CD1c-positive myeloid dendritic cell (primary cell): Measurements from ENCODE around the gene CARS2.
A peak's percentile ranks its signal among the peaks of the same experiment; 100 is the strongest.
"Not testable (repeated sequence)": the region's sequence is repeated elsewhere in the genome, so short reads cannot be mapped to it uniquely, and the experiment has no call there.

Experiments
- DNase-seq: peaks from one replicate; pipeline ENCODE4 v3.0.0-alpha.2; 2016; ENCODE audit errors: extremely low spot score

CARS2 gene

DNA sequence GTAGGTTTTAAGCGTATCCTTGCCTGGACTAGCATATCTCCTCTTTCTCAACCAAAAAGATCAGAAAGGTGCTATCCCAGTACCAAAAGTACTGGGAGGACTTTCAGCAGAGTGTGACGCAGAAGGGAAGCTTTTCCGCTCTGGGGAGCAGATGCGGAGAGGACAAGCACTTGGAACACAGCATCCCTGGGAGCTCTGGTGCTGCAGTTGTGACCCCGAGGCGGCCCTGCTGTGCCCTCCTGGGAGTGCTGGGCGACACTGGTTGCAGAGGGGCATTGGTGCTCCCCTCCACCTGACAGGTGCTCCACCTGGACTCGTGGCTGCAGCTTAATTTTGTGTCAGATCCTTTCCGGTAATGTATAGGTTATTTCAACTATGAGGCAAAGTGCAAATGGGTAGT lies 87.1 kb downstream of the CARS2 start:
- DNase-seq = no peak

DNA sequence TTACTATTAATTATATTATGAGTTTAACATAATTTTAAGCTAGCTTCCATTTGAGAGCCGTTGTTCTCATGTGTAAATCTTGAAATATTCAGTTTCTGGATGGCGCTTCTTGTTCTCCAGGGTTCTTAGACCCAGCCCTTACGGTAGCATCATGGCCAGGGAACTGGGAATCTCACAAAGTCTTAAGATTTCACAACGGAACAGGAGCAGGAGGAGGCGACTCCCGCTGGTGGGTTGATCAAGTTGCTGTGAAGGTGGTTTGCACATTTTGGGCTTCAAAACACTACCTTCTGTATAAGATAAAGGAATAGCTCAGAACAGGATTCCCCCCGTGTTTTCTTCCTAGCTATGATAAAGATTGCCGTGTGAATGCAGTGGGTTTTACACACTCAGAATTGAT lies 87.7 kb downstream of the CARS2 start:
- no peak for DNase-seq

DNA sequence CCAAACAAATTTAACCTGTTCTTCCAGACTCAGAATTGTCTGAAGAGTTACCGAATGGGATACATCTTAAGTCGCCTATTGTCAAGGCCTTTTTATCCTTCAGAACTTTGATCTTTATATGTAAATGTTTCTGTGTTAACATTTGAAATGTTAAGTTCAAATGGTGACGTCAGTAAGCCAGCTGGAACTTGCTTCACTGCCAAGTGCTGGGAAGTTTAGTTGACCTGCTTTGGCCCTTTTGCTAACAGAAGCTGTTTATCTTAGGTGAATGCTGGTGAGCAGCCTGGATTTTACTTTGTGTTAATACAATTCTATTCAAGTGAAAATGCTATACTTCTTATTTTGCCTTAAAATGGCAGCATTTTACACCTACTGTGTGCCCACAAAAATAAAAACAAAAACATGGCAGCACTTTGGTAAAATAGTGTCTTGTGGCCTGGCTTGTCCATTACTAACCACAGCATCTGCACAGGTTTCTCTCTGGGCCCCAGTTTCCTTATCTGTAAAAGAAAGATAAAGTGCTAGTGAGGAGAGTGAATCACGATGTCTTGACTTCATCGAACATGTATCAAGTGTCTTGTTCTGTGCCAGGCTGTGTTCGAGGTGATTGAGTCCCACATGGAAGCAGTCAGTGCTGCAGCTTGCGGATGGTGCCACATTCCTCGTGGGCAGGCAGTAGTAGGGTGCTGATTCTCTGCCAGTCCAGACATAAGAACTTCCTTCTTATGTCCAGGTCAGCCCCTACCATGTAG lies 88.4 kb downstream of the CARS2 start:
- no peak for DNase-seq

DNA sequence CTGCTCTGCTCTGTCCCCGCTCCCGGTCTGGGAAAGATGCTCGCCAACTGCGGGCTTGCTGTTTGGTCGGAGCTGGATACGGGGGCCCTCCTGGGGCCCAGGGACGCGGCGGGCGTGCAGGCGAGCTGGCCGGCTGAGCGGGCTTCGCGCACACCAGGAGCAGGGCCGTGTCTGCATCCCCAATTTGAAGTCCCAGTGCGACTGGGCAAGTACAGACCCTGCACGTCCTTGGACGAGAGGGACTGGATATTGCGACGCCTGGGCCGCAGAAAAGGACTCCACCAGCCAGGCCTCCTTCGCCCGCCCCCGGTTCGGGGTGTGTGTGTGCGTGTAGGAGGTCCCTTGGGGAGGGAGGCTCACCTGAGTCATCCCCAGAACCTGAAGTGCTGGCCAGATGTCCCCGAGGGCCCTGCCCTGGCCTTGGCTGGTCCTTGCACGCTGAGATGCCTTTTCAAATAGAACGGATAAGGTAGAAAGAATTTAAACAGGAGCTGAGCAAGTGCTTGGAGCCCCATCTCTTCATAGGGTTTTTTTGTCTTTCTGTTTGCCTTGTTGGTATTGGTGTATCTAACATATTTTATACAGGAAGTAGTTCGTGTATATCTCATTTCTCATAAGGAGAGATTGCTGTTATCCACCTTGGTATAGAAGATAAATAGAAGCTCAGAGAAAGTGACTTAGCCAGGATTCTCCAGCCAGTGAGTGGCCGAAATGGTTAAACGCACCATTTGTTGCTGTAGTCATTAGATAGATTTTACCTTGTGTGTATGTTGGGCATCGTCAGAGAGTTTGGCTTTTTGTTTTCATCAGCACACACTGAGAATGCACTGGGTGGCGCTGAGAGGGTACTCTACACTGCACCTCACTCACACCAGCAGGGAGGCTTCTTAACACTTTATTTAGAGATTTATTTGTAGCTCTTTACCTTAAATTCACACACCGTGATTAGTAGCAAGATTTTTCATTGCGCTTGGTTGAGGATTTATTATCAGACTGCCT lies 89.5 kb downstream of the CARS2 start:
- peak; percentile 35 for DNase-seq

DNA sequence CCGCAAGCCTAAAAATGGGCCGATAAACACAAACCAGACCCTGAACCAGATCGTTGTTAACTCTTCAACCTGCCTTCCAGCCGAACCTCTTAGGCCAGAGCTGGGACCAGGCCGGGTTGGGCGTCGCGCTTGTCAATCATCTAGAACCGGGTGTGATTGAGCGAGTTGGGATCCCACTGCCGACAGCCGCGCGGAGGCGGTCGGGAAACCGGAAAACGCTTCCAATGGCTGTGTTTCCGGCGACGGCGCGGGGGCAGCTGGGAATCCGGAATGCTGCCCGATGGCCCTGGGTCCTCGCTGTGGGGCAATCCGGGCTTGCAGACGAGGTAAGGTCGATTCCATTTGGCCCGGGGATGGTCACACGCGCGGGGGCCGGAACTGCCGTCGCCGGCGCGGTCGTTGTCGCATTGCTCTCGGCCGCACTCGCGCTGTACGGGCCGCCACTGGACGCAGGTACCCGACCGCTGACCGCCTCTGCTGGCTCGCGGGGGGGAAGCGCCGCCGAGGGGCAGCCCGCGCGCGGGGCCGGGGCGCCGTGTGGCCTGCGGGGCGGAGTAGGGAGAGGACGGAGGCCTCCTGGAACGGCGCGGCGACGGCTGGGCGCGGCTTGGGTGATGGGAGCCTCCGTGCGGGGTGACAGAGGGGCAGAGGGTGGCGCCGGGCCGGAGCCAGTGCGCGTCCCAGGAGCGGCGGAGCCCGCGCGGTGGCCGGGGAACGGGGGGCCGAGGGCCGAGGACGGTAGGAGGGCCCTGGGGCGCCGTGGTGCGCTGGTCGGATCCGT lies 90.4 kb downstream of the CARS2 start, which contains the start of gene NAXD:
Gene NAXD, plus strand, starts transcription at position 224 of the 781 bp plus-strand sequence. Its CDS starts 57 bp downstream, at position 281.
- peak; percentile 92 for DNase-seq

DNA sequence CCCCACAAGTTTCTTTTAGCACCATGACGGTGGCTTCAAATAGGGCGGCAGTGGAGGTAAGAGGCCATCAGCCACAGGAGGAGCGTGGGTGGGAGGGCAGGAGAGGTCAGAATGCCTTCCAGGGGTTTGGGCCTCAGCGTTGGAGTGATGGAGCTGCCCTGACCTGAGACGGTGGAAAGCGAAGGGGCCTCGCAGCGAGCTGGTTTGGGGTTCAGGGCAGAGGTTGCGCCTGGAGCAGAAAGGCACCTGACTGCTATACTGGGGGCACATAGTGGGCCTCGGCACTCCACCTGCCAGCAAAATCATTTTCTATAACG lies 91.0 kb downstream of the CARS2 start:
- DNase-seq = no peak

DNA sequence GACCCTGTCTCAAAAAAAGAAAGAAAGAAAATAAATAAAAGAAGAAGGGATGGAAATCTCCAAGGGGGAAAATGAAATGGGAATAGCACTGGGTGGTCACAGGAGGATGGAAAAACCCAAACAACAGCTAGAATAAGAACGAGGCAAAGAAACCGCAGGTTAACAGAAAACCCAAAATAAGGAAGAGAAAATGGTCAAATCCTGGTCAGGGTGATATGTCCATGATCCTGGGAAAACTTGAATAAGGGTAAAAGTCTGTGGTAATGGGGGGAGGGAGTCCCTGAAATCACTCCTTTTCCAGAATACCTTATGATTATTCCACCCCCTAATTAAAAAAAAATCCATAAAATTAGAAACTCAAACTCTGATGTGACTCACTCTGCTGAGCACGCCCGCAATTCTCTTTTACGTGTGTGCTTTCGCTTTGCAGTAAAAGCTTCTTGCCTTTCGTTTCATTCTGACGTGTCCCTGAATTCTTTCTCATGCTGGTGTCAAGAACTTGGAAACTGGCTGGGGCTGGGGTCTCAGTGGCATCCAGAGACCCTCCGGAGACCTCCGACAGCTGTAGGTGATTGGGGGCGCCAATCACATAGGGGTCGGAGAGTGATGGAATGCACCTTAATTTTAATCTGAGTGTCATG lies 94.8 kb downstream of the CARS2 start:
- no peak for DNase-seq

DNA sequence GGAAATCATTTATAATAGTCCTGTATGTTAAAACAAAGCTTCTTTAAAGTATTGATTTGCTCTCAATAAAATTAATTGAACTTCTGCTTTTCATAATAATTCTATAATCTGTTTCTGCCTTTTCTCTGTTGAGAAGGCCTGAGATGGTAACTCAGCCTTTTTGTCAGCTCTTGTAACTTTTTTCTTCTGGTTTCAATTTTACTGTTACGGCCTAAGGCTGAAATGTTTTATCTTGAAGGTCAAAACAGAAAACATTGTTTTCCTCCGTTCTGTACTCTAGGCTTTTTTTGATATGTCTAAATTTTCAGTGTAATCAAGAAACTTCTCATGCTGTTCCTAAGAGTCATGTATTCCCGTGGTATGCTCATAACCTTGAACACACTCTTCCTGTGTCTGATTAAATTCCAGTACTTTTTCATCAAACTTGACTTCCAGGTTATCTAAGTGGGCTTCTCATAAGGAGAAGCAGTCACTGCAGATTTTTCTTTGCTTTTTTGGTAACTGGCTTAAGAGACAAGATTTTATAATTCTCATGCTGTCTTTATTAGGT lies 98.2 kb downstream of the CARS2 start:
- no peak for DNase-seq

DNA sequence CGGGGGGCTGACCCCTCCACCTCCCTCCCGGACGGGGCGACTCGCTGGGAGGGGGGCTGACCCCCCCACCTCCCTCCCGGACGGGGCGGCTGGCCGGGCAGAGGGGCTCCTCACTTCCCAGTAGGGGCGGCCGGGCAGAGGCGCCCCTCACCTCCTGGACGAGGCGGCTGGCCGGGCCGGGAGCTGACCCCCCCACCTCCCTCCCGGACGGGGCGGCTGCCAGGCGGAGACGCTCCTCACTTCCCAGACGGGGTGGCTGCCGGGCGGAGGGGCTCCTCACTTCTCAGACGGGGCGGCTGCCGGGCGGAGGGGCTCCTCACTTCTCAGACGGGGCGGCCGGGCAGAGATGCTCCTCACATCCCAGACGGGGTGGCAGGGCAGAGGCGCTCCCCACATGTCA lies 99.6 kb downstream of the CARS2 start:
- DNase-seq = not testable (repeated sequence)

DNA sequence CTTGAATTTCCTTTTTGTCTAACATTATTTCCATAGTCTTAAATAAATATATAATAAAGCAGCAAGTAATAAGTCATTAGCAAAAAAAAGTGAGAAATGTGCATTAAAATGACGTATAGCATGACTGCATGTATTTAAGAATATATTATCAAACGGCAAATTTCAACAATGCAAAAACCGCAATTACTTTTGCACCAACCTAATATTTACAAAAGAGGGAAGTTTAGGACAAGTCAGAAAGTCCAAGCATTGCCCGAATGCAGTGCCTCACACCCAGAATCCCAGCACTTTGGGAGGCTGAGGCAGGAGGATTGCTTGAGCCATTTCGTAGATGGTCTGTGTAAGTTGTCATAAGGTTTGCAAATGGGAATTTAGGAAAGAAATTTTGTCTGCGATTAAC lies 100.8 kb downstream of the CARS2 start:
- DNase-seq = no peak

DNA sequence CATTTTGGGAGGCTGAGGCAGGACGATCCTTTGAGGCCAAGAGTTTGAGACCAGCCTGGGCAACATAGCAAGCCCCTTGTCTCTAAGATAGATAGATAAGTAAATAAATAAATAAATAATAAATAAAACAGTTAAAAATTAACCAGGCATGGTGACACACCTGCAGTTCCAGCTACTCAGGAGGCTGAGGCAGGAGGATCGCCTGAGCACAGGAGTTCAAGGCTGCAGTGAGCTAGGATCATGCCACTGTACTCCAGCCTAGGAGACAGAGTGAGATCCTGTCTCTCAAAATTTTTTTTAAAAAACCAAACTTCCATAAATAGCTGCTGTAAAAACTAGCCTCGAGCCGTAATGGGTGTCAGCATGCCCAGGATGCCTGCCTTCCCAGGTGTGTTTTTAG lies 104.9 kb downstream of the CARS2 start:
- DNase-seq = no peak

DNA sequence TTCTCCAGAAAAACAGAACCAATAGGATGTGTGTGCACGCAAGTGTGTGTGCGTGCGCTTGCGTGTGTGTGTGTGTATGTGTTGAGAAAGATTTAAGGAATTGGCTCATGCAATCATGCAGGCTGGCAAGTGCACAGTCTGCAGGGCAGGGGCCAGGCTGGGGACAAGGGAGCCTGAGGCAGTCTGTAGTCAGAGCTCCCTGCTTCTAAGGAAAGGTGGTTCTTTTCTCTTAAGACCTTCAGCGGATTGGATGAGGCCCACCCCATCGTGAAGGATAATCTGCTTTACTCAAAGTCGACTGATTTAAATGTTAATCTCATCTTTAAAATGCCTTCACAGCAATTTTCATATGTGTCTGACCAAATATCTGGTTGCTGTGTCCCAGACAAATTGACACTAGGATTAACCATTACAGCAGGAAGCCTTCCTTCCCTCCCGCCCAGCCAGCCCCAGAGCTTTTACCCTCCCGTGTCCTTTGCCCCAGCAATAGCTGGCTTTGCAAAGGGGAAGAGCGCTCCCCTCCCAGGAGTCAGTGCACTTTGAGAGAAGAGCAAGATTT lies 105.6 kb downstream of the CARS2 start:
- no peak for DNase-seq

DNA sequence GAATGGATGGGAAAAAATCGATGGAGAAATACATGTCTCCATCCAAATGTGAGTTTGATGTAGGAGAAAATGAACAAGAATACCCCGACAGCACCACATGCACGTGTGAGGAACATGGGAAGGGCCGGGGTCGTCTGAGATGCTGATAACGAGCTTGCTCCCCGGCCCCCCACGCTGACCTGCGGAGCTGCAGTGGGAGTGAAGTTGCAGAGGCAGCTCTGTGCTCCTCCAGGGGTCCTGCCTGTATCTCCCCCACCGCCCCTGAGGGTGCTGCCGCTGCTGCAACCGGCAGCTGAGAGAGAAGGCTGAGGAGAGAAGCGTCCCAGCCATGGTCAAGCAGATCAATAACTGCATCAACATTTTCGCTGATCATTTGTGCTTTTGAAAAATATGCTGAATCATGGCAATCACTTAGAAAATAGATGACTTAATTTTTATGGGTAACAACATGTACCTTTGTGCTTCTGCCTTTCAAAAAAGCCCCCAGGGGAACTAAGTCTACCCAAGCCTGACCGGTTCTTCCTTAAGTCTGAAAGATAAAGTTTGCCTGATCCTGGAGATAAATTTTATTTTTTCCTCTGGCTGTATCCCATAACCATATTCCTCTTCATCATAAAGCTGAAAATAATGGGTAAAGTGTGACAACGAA lies 108.8 kb downstream of the CARS2 start:
- no peak for DNase-seq

DNA sequence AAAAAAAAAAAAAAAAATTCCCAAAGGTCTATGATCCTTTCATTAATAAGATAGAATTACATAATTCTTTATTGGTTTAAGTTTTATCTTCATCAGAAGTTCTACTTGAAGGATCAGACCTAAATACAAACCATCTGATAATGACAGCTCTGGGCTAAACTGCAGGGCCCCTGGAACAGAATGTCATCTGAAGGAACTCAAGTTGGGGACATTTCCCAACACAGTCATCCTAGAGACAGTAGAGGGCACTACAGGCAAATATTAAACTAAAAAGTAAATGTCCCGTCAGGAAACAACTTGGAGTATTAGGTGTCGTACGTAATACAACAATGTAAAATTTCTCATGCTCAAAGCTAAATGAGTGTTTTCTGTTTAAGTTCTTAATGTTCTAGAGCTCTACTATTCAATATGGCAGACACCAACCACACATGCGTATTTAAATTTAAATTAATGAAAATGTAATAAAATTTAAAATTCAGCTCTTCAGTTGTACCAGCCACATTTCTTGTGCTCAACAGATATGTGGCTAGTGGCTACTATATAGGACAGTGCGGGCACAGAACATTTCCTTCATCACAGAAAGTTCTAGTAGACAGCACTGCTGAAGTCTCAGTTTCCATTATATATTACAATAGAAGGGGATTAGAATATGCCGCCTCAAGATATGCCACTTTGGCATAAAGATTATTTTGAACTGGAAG lies 112.3 kb downstream of the CARS2 start:
- peak; percentile 67 for DNase-seq

DNA sequence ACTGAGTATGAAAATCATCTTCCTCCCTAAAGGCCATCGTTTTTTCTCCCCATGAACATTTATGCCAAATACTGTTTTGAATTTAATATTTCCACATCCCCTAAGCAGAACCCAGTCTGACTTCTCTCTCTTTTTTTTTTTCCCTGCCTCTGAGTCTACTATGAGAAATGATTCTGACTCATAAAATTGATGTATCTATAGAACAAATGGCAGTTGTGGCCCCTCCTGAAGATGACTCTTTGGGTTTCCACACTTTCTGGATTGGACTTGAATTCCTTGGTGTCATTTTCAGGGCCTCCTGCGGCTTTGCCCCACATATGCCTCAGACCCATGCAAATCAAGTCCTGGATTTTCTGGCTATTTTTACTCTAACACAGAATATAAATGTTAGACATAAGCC lies 113.3 kb downstream of the CARS2 start:
- DNase-seq = no peak
